GM19025 (cell line): ENCODE results near the gene SH3BP2.

Source experiments
- ATAC-seq: cut with Tn5 transposase; IDR thresholded peaks from one replicate; pipeline ENCODE4 v1.9.1; 2021; ENCODE audit warnings: mild to moderate bottlenecking, low read depth, moderate library complexity; ENCODE audit not compliant: unreplicated experiment

SH3BP2 gene

DNA sequence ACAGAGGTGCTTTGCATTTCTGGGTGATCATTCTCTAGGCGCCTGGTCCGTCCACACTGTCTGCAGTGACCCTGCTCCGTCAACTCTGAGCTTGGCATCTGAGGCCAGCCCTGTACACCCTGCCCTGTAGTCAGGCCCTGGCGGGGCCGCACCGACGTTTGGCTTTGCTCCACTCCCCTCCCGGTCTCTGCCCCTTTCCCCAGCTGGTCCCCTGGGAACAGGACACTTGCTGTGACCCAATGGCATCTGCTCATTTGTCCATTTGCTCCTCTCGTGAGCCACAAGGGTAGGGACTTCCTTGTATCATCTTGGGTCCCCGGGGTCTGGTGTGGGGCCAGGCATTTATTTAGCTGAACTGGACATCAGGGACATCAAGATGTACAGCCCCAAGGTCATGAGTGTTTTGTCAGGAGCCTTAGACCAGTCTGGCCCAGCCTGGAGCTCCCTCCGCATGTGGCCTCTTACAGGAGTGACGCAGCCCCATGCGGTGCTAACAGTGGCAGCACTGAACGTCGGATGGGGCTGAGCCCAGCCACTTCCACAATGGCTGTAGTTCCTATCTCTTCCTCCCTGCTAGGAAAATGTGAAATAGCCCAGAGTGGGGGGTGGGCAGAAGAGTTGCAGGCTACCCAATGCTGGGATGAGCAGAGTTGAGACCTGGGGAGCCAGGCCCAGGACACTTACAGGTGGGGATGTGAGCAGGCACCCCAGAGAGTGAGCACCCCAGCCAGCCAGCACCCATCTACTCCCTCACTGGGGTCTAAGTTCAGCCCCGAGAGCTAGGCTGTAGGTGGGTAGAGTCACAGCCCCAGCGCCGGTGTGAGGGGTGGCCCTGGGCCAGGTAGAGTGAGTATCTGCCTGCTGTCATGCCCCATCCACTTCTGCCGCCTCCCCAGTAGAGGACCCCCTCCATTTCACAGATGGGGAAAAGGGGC is 2.0 kb upstream of the SH3BP2 start:
- ATAC-seq = no peak

DNA sequence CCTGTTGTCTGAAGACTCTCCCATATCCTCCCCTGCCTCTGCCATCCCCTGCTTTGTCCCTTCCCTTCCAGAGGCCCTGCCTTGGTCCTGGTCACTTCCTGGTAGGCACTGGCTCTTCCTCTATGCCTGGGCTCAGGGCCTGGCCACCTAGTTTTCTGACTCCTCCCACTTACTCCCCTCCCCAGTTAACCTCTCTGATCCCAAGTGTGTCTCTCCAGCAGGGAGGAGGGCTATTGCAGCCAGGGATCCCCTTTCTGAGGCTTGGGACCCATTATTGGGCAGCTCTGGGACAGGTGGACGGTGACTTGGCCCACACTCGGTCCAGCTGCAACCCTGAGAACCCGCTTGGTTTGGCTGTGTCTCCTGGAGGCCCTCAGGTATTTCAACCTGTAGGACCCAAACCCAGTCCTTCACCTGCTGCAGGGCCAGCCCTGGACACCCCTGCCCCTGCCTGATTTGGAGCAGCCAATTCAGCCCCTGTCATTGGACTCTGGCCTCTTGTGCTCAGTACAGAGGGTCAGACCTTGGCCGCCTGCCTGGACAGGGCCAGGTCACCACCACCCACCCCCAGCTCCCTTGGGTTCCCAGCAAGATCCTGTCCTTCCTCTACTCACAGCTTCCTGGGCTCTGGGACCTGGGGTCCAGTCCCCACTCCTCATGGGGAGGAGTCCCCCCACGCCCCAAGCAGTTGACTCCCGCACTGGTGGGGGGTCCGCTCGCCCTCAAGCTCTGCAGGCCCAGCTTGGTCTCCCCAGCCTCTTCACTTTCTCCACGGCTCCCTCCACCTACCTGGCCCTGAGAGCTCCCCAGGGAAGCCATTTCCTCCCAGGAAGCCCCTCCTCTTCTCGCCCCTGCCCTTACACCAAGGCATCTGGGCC is 1.1 kb upstream of the SH3BP2 start:
- no peak for ATAC-seq

DNA sequence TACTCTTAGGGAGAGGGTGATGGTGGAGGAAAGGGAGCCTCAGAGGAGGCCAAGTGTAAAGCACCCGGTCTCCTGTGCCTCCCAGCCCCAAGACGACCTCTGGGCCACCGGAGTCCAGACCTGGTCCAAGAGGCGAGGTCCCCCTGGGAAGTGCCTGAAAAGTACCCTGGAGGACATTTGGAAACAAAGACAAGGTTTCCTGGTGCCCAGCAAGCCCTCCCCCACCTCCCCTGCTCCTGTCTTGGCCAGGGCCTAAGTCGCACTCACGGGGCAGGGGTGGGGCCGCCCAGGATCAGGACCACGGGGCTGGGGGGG is 532 bp upstream of the SH3BP2 start:
- ATAC-seq = no peak

- ATAC-seq = no peak
These were observed 951 bp downstream of the SH3BP2 start for GRCh38 chr4:2793586-2794485.

DNA sequence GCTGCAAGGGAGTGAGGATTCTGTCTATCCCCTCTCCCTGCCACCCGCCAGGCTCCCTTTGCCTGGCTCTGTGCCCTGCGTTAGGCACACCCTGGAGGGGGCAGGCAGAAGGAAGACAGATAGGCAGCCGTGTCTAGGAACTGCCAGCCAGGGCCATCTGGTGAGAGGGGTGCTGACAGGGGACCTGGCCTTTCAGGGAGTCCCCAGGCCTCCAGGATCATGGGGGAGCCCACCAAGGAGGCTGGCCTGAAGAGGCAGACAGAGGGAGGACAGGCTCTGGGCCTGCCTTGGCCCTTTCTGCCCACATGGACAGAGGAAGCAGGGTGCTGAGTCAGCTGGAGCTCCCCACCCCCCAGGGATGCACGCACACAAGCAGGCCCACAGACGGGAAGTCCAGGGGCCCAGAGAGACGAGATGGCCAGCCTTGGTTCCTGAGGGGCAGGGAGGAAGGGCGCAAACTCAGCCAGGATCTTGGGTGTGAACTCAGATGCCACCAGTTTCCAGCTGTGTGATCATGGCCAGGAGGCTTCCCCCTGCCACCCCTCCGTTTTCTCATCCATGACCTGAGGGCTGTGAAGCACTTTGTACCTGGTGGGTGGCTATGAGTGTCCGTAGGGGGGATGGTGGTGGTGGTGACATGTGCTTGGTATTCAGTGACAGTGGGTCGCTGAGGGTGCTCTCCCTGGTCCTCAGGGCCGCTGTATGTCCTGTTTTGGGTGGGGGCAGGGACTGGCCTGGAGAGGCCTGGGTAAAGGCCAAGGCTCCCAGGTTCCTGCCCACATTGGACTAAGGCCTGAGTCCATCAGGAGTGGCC is 1.8 kb downstream of the SH3BP2 start:
- no peak for ATAC-seq

DNA sequence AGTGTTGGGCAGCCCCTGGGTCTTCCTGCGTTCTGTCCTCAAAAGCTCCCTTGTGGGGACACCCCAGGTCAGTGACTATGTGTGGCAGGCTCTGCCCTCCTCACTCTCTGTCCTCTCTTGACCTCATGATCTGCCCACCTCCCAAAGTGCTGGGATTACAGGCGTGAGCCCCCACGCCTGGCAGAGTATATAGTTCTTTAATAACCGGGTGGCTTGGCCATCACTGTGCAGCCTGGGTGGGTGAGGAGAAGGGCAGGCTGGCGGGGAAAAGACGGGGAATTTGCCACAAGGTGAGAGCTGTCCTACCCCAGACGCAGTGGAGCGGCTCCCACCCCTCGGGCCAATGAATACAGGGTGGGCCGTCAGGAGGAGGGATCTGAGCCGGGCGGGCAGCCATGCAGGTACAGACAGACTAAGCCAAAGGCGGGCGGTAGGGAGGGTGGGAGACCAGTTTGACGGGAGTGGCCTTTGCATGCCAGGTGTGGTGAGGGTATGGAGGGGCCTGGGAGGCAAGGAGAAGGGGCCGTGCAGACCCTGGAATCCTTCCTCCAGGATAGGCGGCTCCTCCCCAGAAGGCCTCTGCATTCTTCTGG is 2.5 kb downstream of the SH3BP2 start:
- ATAC-seq = no peak

GRCh38 chr4:2795893-2796848 is 3.3 kb downstream of the SH3BP2 start:
- ATAC-seq = no peak

- no peak for ATAC-seq
These were observed 4.1 kb downstream of the SH3BP2 start for GRCh38 chr4:2796849-2797544.

GRCh38 chr4:2797545-2798305 is 4.8 kb downstream of the SH3BP2 start:
- ATAC-seq = no peak

GRCh38 chr4:2798399-2799223 is 5.7 kb downstream of the SH3BP2 start:
- ATAC-seq = peak; percentile 47

- ATAC-seq = no peak
These were observed 6.5 kb downstream of the SH3BP2 start for GRCh38 chr4:2799224-2799911.

DNA sequence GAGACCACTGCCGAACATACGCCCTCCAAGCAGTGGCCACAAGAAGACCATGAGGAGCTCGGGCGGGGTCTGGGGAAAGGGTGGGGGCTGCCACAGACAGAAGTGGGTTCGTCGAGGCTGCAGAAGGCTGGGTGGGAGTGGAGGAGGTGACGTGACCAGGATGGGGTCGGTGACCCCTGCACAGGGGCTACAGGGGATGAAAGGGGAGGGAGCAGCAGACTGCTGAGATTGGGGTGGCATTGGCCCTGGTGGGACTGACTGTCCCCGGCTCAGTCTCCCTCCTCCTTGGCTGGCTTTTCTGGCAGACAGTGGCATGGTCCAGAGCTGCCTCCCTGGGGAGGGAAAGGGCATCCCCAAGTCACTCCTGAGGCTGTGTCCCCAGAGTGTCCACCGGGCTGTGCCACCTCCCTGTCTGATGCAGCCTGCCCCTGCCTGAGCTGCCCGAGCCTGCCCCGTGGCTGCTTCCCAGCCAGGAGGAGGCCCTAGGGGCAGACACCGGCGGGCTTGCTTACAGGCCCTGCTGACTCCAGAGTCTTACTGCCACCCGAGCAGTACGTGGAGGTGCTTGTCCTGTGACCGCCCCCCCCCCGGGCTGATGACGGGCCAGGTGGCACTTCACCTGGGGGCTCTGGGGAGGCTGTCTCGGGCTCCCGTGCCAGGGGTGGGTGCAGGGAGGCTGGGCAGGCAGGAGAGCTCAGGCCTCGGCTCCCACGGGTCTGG is 7.2 kb downstream of the SH3BP2 start:
- ATAC-seq = no peak

- ATAC-seq = peak; percentile 44
These were observed 8.1 kb downstream of the SH3BP2 start for GRCh38 chr4:2800691-2801596.
